Measurements from ENCODE around the gene MRPL22.

GRCh38 chr5:154997746-154998145, 56.9 kb downstream of the MRPL22 start:
- TF ChIP-seq, protein P1, sequence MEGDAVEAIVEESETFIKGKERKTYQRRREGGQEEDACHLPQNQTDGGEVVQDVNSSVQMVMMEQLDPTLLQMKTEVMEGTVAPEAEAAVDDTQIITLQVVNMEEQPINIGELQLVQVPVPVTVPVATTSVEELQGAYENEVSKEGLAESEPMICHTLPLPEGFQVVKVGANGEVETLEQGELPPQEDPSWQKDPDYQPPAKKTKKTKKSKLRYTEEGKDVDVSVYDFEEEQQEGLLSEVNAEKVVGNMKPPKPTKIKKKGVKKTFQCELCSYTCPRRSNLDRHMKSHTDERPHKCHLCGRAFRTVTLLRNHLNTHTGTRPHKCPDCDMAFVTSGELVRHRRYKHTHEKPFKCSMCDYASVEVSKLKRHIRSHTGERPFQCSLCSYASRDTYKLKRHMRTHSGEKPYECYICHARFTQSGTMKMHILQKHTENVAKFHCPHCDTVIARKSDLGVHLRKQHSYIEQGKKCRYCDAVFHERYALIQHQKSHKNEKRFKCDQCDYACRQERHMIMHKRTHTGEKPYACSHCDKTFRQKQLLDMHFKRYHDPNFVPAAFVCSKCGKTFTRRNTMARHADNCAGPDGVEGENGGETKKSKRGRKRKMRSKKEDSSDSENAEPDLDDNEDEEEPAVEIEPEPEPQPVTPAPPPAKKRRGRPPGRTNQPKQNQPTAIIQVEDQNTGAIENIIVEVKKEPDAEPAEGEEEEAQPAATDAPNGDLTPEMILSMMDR (IDR thresholded peaks at IDR 0.05; ENCODE audit: low read depth, low read length, missing input control): no peak
- TF ChIP-seq, protein P2, sequence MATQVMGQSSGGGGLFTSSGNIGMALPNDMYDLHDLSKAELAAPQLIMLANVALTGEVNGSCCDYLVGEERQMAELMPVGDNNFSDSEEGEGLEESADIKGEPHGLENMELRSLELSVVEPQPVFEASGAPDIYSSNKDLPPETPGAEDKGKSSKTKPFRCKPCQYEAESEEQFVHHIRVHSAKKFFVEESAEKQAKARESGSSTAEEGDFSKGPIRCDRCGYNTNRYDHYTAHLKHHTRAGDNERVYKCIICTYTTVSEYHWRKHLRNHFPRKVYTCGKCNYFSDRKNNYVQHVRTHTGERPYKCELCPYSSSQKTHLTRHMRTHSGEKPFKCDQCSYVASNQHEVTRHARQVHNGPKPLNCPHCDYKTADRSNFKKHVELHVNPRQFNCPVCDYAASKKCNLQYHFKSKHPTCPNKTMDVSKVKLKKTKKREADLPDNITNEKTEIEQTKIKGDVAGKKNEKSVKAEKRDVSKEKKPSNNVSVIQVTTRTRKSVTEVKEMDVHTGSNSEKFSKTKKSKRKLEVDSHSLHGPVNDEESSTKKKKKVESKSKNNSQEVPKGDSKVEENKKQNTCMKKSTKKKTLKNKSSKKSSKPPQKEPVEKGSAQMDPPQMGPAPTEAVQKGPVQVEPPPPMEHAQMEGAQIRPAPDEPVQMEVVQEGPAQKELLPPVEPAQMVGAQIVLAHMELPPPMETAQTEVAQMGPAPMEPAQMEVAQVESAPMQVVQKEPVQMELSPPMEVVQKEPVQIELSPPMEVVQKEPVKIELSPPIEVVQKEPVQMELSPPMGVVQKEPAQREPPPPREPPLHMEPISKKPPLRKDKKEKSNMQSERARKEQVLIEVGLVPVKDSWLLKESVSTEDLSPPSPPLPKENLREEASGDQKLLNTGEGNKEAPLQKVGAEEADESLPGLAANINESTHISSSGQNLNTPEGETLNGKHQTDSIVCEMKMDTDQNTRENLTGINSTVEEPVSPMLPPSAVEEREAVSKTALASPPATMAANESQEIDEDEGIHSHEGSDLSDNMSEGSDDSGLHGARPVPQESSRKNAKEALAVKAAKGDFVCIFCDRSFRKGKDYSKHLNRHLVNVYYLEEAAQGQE (IDR thresholded peaks at IDR 0.05): no peak
- TF ChIP-seq SP1 (IDR thresholded peaks at IDR 0.05) (no peak), TAF1 (conservative IDR thresholded peaks at IDR 0.05) (no peak), YY1 (IDR thresholded peaks at IDR 0.05) (no peak), MAX (IDR thresholded peaks at IDR 0.05) (no peak), HNF4G (IDR thresholded peaks at IDR 0.05) (no peak), FOXA1 (IDR thresholded peaks at IDR 0.05) (no peak), RXRA (IDR thresholded peaks at IDR 0.05) (no peak), RAD21 (IDR thresholded peaks at IDR 0.05) (no peak)

Data from liver (tissue), 3 donors.